Mesenchymal stem cell (in vitro differentiated cells and primary cell): ENCODE measurements around the gene NRXN3.

Source experiments
- DNase-seq: peaks from one replicate; pipeline ENCODE4 v3.0.0-alpha.2; 2013
- H2AFZ ChIP-seq: one replicate; pipeline ENCODE4 v1.6.1; 2013; ENCODE audit warnings: low read depth, mild to moderate bottlenecking, control low read depth, inconsistent platforms, low read length, moderate library complexity
- H2AK5ac ChIP-seq: 2 replicates; pipeline ENCODE4 v1.6.1; 2013; ENCODE audit warnings: low read length, moderate library complexity, mild to moderate bottlenecking, inconsistent platforms; ENCODE audit not compliant: severe bottlenecking
- H2BK120ac ChIP-seq: one replicate; pipeline ENCODE4 v1.6.1; 2013; ENCODE audit warnings: low read depth, mild to moderate bottlenecking, inconsistent platforms, low read length, moderate library complexity
- H2BK12ac ChIP-seq, 2 experiments: one replicate each; pipeline ENCODE4 v1.6.1; 2013; ENCODE audit warnings: inconsistent platforms in 2 of 2, low read length in 2 of 2, mild to moderate bottlenecking in 2 of 2, moderate library complexity in 2 of 2, control low read depth in 1 of 2
- H2BK15ac ChIP-seq: one replicate; pipeline ENCODE4 v1.6.1; 2013; ENCODE audit warnings: mild to moderate bottlenecking, low read depth, inconsistent platforms; ENCODE audit not compliant: poor library complexity, severe bottlenecking
- H2BK5ac ChIP-seq: 2 replicates; pipeline ENCODE4 v1.6.1; 2013; ENCODE audit warnings: low read depth, mild to moderate bottlenecking, low read length, control low read depth, inconsistent platforms; ENCODE audit not compliant: poor library complexity, severe bottlenecking
- H3K14ac ChIP-seq, 2 experiments: one replicate each; pipeline ENCODE4 v1.6.1; 2013; ENCODE audit warnings: inconsistent platforms in 2 of 2, low read length in 2 of 2, control low read depth in 1 of 2, mild to moderate bottlenecking in 1 of 2, moderate library complexity in 1 of 2
- H3K18ac ChIP-seq, 2 experiments: one replicate each; pipeline ENCODE4 v1.6.1; 2013; ENCODE audit warnings: inconsistent platforms in 2 of 2, low read length in 2 of 2, control low read depth in 1 of 2, low read depth in 1 of 2, mild to moderate bottlenecking in 1 of 2
- H3K23ac ChIP-seq, 2 experiments: one replicate each; pipeline ENCODE4 v1.6.1; 2013; ENCODE audit warnings: inconsistent platforms in 2 of 2, low read length in 2 of 2, mild to moderate bottlenecking in 2 of 2, moderate library complexity in 2 of 2, control low read depth in 1 of 2
- H3K27ac ChIP-seq: 2 replicates; pipeline ENCODE4 v1.5.1; 2013; ENCODE audit warnings: mild to moderate bottlenecking, moderate library complexity, low read length, control low read depth, inconsistent platforms; ENCODE audit not compliant: poor library complexity, severe bottlenecking
- H3K27me3 ChIP-seq, 2 experiments: 2 replicates each; pipeline versions ENCODE4 v1.6.1 to v1.7.0; 2013; ENCODE audit warnings: low read length in 2 of 2, mild to moderate bottlenecking in 2 of 2, moderate library complexity in 2 of 2, control low read depth in 1 of 2, inconsistent platforms in 1 of 2; ENCODE audit not compliant: control insufficient read depth in 1 of 2, insufficient read depth in 1 of 2
- H3K36me3 ChIP-seq, 2 experiments: 2 replicates each; pipeline versions ENCODE4 v1.6.1 to v1.7.0; 2013; ENCODE audit warnings: low read length in 2 of 2, control low read depth in 1 of 2, inconsistent platforms in 1 of 2, low read depth in 1 of 2, mild to moderate bottlenecking in 1 of 2; ENCODE audit not compliant: insufficient read depth in 2 of 2, control insufficient read depth in 1 of 2
- H3K4ac ChIP-seq, 2 experiments: one replicate each; pipeline ENCODE4 v1.6.1; 2013; ENCODE audit warnings: inconsistent platforms in 2 of 2, low read length in 2 of 2, mild to moderate bottlenecking in 2 of 2, moderate library complexity in 2 of 2, control low read depth in 1 of 2, low read depth in 1 of 2
- H3K4me1 ChIP-seq: 2 replicates; pipeline ENCODE4 v1.6.1; 2013; ENCODE audit warnings: low read depth, low read length, control low read depth; ENCODE audit not compliant: control insufficient read depth, insufficient read depth
- H3K4me2 ChIP-seq: 2 replicates; pipeline ENCODE4 v1.6.1; 2013; ENCODE audit warnings: low read length, mild to moderate bottlenecking, inconsistent platforms; ENCODE audit not compliant: poor library complexity, severe bottlenecking
- H3K4me3 ChIP-seq, 2 experiments: 2 replicates each; pipeline versions ENCODE4 v1.5.1 to v1.7.0; 2013; ENCODE audit warnings: low read length in 2 of 2, mild to moderate bottlenecking in 2 of 2, control low read depth in 1 of 2, low read depth in 1 of 2; ENCODE audit not compliant: insufficient read depth in 1 of 2
- H3K79me1 ChIP-seq: replicated peaks from 2 replicates; pipeline ENCODE4 v1.6.1; 2013; ENCODE audit warnings: mild to moderate bottlenecking, control low read depth, low read length, inconsistent platforms; ENCODE audit not compliant: poor library complexity, severe bottlenecking
- H3K9ac ChIP-seq: 2 replicates; pipeline ENCODE4 v1.7.0; 2013; ENCODE audit warnings: mild to moderate bottlenecking, low read length, moderate library complexity
- H3K9me3 ChIP-seq: 2 replicates; pipeline ENCODE4 v1.7.0; 2013; ENCODE audit warnings: mild to moderate bottlenecking, low read length; ENCODE audit not compliant: control insufficient read depth
- H4K8ac ChIP-seq: one replicate; pipeline ENCODE4 v1.6.1; 2013; ENCODE audit warnings: inconsistent platforms, mild to moderate bottlenecking, low read length, moderate library complexity
- H4K91ac ChIP-seq: one replicate; pipeline ENCODE4 v1.6.1; 2013; ENCODE audit warnings: mild to moderate bottlenecking, low read length, inconsistent platforms
- WGBS: methylation state at CpG from one replicate; pipeline ENCODE4 v1.1.7; 2013; ENCODE audit warnings: mixed read lengths; 5-methylcytosine and 5-hydroxymethylcytosine counted together

Gene NRXN3

DNA sequence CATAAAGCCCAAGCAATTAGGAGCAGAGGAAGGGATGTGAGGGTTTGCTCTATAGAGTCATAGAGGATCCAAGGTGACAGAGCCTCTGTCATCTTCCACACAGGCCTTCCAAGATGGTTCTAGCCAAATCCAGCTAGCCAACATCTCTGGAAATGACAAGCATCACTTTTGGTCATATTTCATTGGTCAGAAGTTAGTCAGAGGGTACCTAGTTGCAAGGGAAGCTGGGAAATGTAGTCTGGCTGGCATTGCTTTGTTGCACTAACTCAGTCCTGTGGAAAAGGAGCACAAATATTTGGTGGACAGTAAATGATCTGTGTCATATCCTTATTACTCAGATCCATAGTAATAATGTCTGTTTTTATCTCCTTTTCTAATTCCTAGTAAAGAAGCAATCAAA lies 715.7 kb downstream of the NRXN3 start:
- Histone ChIP-seq H3K27me3 (no peaks in the 10 kb centered on the region), H3K14ac (no peak overlapping the region)

GRCh38 chr14:78897443-78897842 lies 727.3 kb downstream of the NRXN3 start:
- H3K4me1 ChIP-seq, result no peaks in the 10 kb centered on the region
- H2AFZ ChIP-seq, result no peak overlapping the region
- H3K79me1 ChIP-seq, result no peaks in the 10 kb centered on the region
- 33% methylated on average over 1 of the region's 2 CpGs for WGBS
- H3K14ac ChIP-seq, result no peak overlapping the region
- no peaks in the 10 kb centered on the region for H3K9me3 ChIP-seq
- H3K27ac ChIP-seq, result no peak overlapping the region
- DNase-seq, result no peak
- no peaks in the 10 kb centered on the region for H3K36me3 ChIP-seq
- no peak overlapping the region for H3K9ac ChIP-seq
- no peak overlapping the region for H2AK5ac ChIP-seq
- no peak overlapping the region for H2BK120ac ChIP-seq
- no peak overlapping the region for H3K23ac ChIP-seq
- no peak overlapping the region for H2BK15ac ChIP-seq
- H3K4me3 ChIP-seq, result no peak overlapping the region
- H4K91ac ChIP-seq, result no peak overlapping the region
- no peak overlapping the region for H2BK5ac ChIP-seq
- no peak overlapping the region for H3K4me2 ChIP-seq
- H3K27me3 ChIP-seq, result no peaks in the 10 kb centered on the region
- H3K4ac ChIP-seq, result no peak overlapping the region
- H2BK12ac ChIP-seq, result no peak overlapping the region
- H3K18ac ChIP-seq, result no peak overlapping the region
- H4K8ac ChIP-seq, result no peak overlapping the region

More for the DNA sequence above, 715.7 kb downstream of the NRXN3 start:
- Histone ChIP-seq H3K4me3 (no peak overlapping the region), H3K79me1 (no peaks in the 10 kb centered on the region), H2BK120ac (no peak overlapping the region), H3K4ac (no peak overlapping the region), H2BK5ac (no peak overlapping the region), H4K91ac (no peak overlapping the region), H3K27ac (no peak overlapping the region), H3K18ac (no peak overlapping the region), H2BK15ac (no peak overlapping the region), H3K9ac (no peak overlapping the region), H2BK12ac (no peak overlapping the region), H3K23ac (no peak overlapping the region), H2AK5ac (no peak overlapping the region), H2AFZ (no peak overlapping the region), H4K8ac (no peak overlapping the region), H3K4me2 (no peak overlapping the region), H3K36me3 (no peaks in the 10 kb centered on the region), H3K4me1 (no peaks in the 10 kb centered on the region), H3K9me3 (peaks cover 3% of the 10 kb centered on the region)
- DNase-seq, result no peak

DNA sequence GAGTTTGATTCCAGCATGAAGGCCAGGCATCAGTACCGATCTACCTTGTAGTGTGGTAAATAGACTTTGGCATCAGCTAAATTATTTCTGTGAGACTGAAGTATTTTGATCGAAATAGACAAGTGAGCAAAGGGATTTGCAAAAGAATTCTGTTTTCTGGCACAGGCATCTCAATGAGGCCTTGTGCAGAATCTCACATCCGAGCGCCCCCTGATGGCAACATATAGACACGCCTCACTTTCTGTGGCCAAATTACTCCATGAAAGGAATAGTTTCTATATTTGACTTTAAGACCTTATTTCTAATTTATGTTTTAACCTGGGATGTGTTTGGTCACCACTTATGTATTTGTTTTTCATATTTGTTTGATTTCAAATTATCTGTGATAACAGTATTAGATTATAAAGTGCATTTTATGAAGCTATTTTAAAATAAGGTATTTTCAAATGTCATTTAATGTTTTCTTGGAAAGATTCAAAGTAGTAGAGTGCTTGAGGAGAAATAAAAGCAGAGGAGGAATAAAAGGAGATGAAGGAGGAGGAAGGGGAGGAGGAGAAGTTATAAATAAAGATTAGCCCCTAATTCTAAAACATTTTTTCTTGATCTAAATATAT lies 731.9 kb downstream of the NRXN3 start:
- Histone ChIP-seq H2BK5ac (no peak overlapping the region), H3K9me3 (no peaks in the 10 kb centered on the region), H2AK5ac (no peak overlapping the region), H3K27me3 (no peaks in the 10 kb centered on the region), H3K27ac (no peak overlapping the region), H3K4me3 (no peak overlapping the region), H2AFZ (no peak overlapping the region), H3K9ac (no peak overlapping the region), H4K91ac (no peak overlapping the region), H3K4ac (no peak overlapping the region), H3K79me1 (no peaks in the 10 kb centered on the region), H3K18ac (no peak overlapping the region), H3K23ac (no peak overlapping the region), H3K4me2 (no peak overlapping the region), H3K14ac (no peak overlapping the region), H3K4me1 (no peaks in the 10 kb centered on the region), H2BK15ac (no peak overlapping the region), H3K36me3 (no peaks in the 10 kb centered on the region), H4K8ac (no peak overlapping the region), H2BK120ac (no peak overlapping the region), H2BK12ac (no peak overlapping the region)
- WGBS, result 73% methylated on average over 2 of the region's 5 CpGs
- peak; percentile 19 for DNase-seq

DNA sequence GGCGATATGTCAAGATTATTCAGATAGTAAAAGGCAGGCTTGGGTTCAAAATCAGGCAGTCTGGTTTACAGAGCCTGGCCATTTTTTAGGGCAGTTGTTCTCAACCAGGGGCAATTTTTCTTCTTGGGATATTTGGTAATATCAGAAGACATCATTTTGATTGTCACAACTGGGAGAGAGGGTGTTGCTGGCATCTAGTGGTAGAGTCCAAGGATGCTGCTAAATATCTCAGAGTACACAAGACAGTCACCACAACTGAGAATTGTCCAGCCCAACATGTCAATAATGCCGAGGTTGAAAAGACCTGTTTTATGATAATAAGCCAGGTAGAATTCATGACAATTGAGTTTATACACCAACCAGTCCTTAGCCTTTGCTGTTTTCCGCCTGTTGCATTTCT lies 733.9 kb downstream of the NRXN3 start:
- 93% methylated on average over 3 of the region's 3 CpGs for WGBS
- Histone ChIP-seq H3K4me2 (no peak overlapping the region), H3K18ac (no peak overlapping the region), H2AFZ (no peak overlapping the region), H2BK12ac (no peak overlapping the region), H3K4me1 (no peaks in the 10 kb centered on the region), H3K23ac (no peak overlapping the region), H4K91ac (no peak overlapping the region), H4K8ac (no peak overlapping the region), H3K9ac (no peak overlapping the region), H3K27ac (no peak overlapping the region), H3K79me1 (no peaks in the 10 kb centered on the region), H3K4me3 (no peak overlapping the region), H2BK120ac (no peak overlapping the region), H3K36me3 (no peaks in the 10 kb centered on the region), H3K27me3 (no peaks in the 10 kb centered on the region), H3K14ac (no peak overlapping the region), H3K4ac (no peak overlapping the region), H2BK5ac (no peak overlapping the region), H2AK5ac (no peak overlapping the region), H2BK15ac (no peak overlapping the region), H3K9me3 (peaks cover 5% of the 10 kb centered on the region)
- DNase-seq, result no peak
